ENCODE measurements around the gene GPR62.
"Not testable (repeated sequence)": the region's sequence is repeated elsewhere in the genome, so short reads cannot be mapped to it uniquely, and the experiment has no call there.

The GPR62 gene

GRCh38 chr3:51971350-51971749, 16.2 kb downstream of the GPR62 start:
- DNase-seq (ENCODE audit: low read depth), result no peak

- no peak for DNase-seq (ENCODE audit: low read depth)
Measured at GRCh38 chr3:51974277-51974962, 19.2 kb downstream of the GPR62 start.

GRCh38 chr3:51974963-51975851, 20.0 kb downstream of the GPR62 start, which contains the start of gene ABHD14A:
Gene ABHD14A (plus strand): TSS chr3:51975064. CDS start chr3:51975136, 72 bp downstream.
- DNase-seq (ENCODE audit: low read depth), result peak; percentile 59

GRCh38 chr3:51975852-51976549, 20.8 kb downstream of the GPR62 start:
- no peak for DNase-seq (ENCODE audit: low read depth)

- DNase-seq (ENCODE audit: low read depth), result no peak
Measured at GRCh38 chr3:51977446-51978142, 22.4 kb downstream of the GPR62 start.

- no peak for DNase-seq (ENCODE audit: low read depth)
Measured at GRCh38 chr3:51978143-51978502, 22.9 kb downstream of the GPR62 start.

DNA sequence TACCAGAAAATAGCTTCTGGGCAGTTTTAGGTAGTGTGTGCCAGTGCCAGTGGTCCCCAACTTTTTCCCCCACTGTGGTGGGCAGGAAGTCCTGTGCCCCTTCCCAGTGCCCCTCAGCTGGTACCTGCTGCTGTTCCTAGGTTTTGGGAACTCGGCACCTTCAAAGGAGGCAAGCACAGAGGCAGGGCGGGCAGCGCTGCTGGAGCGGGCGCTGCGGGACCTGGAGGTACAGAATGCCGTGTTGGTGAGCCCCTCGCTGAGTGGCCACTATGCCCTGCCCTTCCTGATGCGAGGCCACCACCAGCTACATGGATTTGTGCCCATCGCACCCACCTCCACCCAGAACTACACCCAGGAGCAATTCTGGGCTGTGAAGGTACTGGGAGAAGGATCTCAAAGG, 25.1 kb downstream of the GPR62 start:
- DNase-seq (ENCODE audit: low read depth), result no peak

DNA sequence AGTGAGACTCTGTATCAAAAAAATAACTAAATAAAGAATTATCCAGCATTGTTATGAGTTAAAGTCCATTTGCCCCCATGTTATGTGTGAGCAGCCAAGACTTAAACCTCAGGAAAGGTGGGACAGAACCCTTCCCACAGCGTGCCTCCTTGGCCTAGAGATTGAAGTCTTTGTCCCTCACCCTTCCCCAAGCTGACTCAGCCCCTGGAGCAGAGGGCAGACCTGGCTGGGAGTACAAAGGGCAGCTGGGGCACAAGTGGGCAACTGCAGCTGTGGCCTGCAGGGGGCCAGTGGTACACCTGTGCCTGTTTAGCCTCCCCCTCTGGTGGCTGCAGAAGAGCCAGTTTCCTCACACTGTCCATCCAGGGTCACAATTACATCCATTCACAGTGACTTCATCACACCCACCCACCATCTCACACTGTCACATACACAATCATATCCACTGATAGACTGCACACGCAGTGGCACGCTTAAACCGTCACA, 27.2 kb downstream of the GPR62 start:
- no peak for DNase-seq (ENCODE audit: low read depth)

DNA sequence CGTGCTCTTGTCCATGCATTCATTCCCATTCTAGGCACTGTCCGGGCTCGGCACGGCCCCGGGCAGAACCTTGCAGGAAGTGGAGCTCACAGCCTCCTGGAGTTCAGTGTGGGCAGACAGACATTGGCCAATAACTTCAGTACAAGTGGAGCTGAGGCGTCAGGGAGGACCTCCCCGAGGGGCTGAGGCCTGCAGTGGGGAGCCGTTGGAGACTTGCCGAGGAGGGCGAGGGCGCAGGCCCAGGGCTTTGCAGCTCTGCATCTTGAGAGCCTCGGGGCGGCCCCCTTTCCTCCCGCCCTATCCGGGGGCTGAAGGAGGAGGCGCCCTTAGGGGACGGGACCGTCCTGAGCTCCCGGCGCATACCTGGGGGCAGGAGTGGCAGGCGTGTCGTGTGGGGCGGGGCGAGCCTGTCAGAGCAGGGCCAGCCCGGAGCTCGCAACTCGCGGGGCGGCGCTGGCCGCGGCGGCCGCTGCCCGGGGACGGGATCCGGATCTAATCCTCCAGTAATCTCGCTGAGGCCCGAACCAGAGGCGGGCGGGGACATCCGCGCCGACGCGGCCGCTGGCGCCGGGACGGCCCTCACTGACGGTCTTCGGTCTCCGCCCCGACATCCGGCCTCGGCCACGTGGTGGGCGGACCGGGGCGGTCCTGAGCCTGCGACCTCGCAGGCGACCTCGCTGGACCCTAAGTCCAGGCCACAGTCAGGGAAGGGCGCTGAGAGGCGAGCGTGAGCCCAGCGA, 27.8 kb downstream of the GPR62 start, which contains the start of gene ACY1:
Gene ACY1, plus strand, starts transcription at position 698 of the 740 bp plus-strand sequence. CDS start 530 bp downstream, outside the sequence.
- DNase-seq (ENCODE audit: low read depth), result peak; percentile 62

DNA sequence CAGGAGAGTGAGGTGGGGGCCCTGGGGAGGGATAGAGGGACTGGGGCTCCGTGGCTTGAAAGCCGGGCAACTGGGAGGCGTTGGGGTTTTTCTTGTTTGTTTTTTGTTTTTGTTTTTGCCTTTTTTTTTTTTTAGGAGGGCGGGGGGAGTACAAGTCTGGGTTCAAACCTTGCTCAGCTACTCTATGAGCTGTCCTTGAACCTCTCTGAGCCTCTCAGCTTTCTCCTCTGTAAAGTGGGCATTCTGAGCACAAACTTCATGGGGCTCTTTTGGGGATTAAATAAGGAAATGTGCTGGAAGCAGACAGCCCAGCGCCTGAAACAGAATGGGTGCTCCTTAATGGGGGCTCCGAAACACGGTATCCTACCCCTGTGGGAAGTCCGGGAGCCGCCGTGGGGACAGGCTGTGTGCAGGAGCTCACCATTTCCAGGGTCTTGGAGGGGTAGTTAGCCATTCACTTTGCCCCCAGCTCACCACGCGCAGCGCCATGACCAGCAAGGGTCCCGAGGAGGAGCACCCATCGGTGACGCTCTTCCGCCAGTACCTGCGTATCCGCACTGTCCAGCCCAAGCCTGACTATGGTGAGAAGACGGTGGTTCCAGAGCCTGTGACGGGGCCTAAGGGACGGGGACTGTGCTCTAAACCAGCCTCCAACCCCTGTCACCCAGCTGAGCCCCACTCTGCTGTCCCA, 28.5 kb downstream of the GPR62 start:
- DNase-seq (ENCODE audit: low read depth), result no peak

DNA sequence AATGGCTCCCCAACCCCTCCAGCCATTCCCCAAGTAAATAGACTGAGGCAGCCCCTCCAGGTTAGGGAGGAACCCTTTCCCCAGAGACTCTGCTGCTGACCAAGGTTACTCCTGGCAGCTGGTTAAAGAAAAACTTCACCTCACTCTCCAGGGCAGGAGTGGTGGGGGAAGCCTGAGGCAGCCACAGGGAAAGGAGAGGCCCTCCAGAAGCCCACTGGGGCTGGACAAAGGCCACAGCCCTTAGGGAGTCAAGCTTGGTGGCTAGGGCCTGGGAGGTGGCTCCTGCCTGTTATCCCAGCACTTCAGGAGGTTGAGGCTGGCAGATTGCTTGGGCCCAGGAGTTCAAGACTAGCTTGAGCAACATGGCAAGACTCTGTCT, 29.1 kb downstream of the GPR62 start:
- no peak for DNase-seq (ENCODE audit: low read depth)

DNA sequence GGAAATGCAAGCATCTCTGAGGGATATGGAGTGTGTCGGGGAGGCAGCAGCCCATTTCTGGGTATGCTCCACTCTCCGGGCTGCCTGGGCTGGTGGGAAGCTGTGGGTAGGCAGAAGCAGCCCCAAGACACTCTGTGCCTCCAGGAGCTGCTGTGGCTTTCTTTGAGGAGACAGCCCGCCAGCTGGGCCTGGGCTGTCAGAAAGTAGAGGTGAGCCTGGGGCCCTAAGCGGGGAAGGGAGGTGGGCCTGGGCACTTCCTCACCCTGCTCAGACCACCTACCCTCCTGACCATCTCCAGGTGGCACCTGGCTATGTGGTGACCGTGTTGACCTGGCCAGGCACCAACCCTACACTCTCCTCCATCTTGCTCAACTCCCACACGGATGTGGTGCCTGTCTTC, 29.9 kb downstream of the GPR62 start:
- DNase-seq (ENCODE audit: low read depth), result no peak

DNA sequence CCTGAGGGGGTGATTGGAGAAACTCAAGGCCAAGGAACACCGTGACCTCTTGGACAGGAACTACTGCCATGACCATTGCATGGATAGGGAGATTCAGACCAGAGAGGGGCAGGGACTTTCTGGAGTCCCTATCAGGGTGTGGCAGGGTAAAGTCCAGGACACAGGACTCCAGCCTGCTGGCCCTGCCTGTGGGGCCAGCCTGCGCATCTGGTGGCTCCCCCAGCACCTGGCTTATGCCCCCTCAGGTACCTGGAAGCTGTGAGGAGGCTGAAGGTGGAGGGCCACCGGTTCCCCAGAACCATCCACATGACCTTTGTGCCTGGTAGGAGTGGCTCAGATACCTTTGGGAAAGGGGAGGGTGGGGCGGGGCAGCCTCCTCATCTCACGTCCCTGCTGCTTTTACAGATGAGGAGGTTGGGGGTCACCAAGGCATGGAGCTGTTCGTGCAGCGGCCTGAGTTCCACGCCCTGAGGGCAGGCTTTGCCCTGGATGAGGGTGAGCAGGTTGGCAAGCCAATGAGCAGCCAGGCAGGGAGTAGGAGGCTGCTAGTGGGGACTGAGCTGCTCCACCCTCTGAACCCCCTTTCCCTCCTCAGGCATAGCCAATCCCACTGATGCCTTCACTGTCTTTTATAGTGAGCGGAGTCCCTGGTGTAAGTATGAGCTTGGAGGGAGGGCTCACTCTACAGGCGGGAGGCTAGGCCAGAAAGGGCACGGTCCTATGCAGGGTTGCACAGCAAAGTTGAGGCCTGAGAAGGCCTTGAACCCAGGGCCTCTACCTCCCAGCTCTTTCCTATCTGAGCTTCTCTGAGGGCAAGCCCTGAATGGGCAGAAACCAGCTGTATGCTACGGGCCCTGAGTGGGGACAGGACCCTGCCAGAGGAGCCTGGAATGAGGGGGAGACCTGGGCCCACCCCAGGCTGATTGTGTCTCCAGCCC, 31.1 kb downstream of the GPR62 start:
- no peak for DNase-seq (ENCODE audit: low read depth)

- DNase-seq (ENCODE audit: low read depth), result no peak
Measured at GRCh38 chr3:51987568-51987967, 32.4 kb downstream of the GPR62 start.

DNA sequence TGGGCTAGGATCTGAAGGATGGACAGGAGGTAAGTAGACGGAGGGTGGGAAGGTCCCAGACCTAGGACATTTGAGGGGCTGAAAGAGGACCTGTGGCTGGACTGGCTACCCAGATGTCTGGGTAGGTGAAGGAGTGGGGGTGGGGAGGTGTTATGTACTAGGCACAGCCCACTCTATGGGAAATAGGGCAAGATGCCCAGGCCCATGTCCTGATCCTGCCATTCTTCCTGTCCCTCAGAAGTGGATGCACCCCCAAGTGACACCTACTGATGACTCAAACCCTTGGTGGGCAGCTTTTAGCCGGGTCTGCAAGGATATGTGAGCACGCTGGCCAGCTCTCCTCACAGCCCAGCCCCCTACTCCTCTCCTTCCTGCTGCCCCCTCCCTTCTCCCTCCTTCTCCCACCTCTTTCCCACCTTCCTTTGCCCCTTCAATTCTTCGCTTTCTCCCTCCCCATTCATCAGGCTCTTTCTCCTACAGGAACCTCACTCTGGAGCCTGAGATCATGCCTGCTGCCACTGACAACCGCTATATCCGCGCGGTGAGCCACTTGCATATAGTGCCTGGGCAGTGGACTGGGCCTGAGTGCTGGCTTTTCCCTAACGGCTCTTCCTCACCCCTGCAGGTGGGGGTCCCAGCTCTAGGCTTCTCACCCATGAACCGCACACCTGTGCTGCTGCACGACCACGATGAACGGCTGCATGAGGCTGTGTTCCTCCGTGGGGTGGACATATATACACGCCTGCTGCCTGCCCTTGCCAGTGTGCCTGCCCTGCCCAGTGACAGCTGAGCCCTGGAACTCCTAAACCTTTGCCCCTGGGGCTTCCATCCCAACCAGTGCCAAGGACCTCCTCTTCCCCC, 33.3 kb downstream of the GPR62 start:
- no peak for DNase-seq (ENCODE audit: low read depth)

DNA sequence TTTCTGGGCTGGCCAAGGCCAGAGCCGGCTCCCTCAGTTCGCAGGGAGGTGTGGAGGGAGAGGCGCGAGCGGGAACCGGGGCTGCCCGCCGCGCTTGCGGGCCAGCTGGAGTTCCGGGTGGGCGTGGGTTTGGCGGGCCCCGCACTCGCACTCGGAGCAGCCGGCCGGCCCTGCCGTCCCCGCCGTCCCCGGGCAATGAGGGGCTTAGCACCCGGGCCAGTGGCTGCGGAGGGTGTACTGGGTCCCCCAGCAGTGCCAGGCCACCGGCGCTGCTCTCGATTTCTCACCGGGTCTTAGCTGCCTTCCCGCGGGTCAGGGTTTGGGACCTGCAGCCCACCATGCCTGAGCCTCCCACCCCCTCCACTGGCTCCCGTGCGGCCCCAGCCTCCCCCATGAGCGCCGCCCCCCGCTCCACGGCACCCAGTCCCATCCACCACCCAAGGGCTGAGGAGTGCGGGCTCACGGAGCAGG, 35.4 kb downstream of the GPR62 start:
- not testable (repeated sequence) for DNase-seq (ENCODE audit: low read depth)

DNA sequence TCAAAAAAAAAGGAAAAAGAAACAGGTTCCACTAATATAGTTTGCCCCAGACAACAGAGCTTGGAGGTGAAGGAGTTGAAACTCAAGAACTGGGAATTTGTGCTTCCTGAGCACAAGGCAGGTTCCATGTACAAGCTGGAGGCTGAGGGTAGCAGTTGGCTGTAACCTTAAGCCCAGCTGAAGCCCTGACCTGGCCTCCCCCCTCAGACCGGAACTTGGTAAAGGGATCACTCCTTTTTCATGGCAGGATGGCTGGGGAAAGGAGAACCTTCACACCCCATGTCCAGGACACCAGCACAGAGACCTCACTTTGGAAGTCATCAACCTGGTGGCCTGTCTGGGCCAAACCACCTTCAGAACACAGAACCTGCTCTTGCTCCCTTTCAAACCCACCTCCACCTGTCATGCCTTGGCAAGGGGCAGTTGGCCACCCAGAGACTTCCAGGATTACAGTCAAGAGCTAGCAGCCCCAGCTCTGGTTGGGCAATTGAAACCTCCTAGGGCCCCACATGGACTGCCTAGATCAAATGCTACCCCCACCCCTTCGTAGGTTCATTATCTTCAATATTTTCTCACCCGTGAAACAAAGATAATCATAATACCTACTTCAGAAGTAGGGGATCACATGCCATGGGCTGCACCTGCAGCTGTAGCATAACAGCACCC, 37.0 kb downstream of the GPR62 start:
- DNase-seq (ENCODE audit: low read depth), result no peak

DNA sequence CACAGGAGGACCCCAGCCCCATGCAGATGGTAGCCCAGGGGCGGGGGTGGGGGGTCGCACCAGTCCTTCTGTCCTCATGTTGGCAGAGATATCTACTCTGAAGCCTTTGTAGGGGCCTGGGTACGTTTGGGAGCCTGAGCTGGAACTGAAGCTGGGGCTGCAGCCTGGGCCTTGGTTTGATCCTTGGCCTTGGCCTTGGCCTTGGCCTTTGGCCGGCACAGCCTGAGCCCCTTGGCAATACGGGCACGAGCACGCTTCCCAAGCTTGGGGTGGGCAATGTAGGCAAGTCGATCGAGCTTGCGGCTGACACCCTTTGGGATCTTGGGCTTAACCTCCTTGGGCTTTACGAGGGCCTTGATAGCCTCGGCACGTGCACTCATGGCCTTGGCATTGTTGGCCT, 38.5 kb downstream of the GPR62 start:
- DNase-seq (ENCODE audit: low read depth), result not testable (repeated sequence)
